ENCODE results near the gene ANGPTL2.

ANGPTL2 gene

GRCh38 chr9:127058645-127059021 is 63.8 kb downstream of the ANGPTL2 start:
- Histone ChIP-seq H3K9me3 (no peaks in the 10 kb centered on the region), H3K4me1 (ENCODE audit: control insufficient read depth in 1 of 2, insufficient read depth in 1 of 2, low read depth in 1 of 2, low read length in 1 of 2) (peaks cover 0 to 5% of the 10 kb centered on the region in 2 experiments), H3K27me3 (no peaks in the 10 kb centered on the region), H3K36me3 (peaks cover 3% of the 10 kb centered on the region), H3K4me3 (ENCODE audit: low read depth in 1 of 2, low read length in 1 of 2) (no peak overlapping the region), H3K27ac (no peak overlapping the region)
- no peak for TF ChIP-seq CTCF (IDR thresholded peaks at IDR 0.05)

- H3K4me3 ChIP-seq (ENCODE audit: low read depth in 1 of 2, low read length in 1 of 2), result no peak overlapping the region
- H3K9me3 ChIP-seq, result no peaks in the 10 kb centered on the region
- peaks cover 0 to 5% of the 10 kb centered on the region in 2 experiments for H3K4me1 ChIP-seq (ENCODE audit: control insufficient read depth in 1 of 2, insufficient read depth in 1 of 2, low read depth in 1 of 2, low read length in 1 of 2)
- no peak overlapping the region for H3K27ac ChIP-seq
- TF ChIP-seq CTCF (IDR thresholded peaks at IDR 0.05), result no peak
- peaks cover 8% of the 10 kb centered on the region for H3K36me3 ChIP-seq
- H3K27me3 ChIP-seq, result no peaks in the 10 kb centered on the region
Measured at GRCh38 chr9:127058011-127058644, 64.3 kb downstream of the ANGPTL2 start.

GRCh38 chr9:127056446-127056845 is 66.0 kb downstream of the ANGPTL2 start:
- Histone ChIP-seq H3K27me3 (no peaks in the 10 kb centered on the region), H3K4me3 (ENCODE audit: low read depth in 1 of 2, low read length in 1 of 2) (no peak overlapping the region), H3K36me3 (peaks cover 12% of the 10 kb centered on the region), H3K4me1 (ENCODE audit: control insufficient read depth in 1 of 2, insufficient read depth in 1 of 2, low read depth in 1 of 2, low read length in 1 of 2) (peaks cover 0 to 5% of the 10 kb centered on the region in 2 experiments), H3K27ac (no peak overlapping the region), H3K9me3 (no peaks in the 10 kb centered on the region)
- no peak for TF ChIP-seq CTCF (IDR thresholded peaks at IDR 0.05)

GRCh38 chr9:127055745-127056402 is 66.6 kb downstream of the ANGPTL2 start:
- Histone ChIP-seq H3K9me3 (no peaks in the 10 kb centered on the region), H3K27me3 (no peaks in the 10 kb centered on the region), H3K36me3 (peaks cover 12% of the 10 kb centered on the region), H3K27ac (no peak overlapping the region), H3K4me1 (ENCODE audit: control insufficient read depth in 1 of 2, insufficient read depth in 1 of 2, low read depth in 1 of 2, low read length in 1 of 2) (peaks cover 0 to under 1% of the 10 kb centered on the region in 2 experiments), H3K4me3 (ENCODE audit: low read depth in 1 of 2, low read length in 1 of 2) (no peak overlapping the region)
- no peak for TF ChIP-seq CTCF (IDR thresholded peaks at IDR 0.05)

GRCh38 chr9:127053960-127054359 is 68.5 kb downstream of the ANGPTL2 start:
- TF ChIP-seq CTCF (IDR thresholded peaks at IDR 0.05), result no peak
- peaks cover 16% of the 10 kb centered on the region for H3K36me3 ChIP-seq
- H3K27me3 ChIP-seq, result no peaks in the 10 kb centered on the region
- no peaks in the 10 kb centered on the region for H3K9me3 ChIP-seq
- peaks cover 0 to 4% of the 10 kb centered on the region in 2 experiments for H3K4me1 ChIP-seq (ENCODE audit: control insufficient read depth in 1 of 2, insufficient read depth in 1 of 2, low read depth in 1 of 2, low read length in 1 of 2)
- H3K4me3 ChIP-seq (ENCODE audit: low read depth in 1 of 2, low read length in 1 of 2), result no peak overlapping the region
- no peak overlapping the region for H3K27ac ChIP-seq
